ENCODE measurements around the gene PTH1R. TPM values are rescaled to one million over a fixed set of nuclear protein-coding genes. Genes with fewer than 3 reads are reported as not detected.

Gene PTH1R
- total RNA-seq, 1 experiment from 2014 or later = 0.32 TPM

- Histone ChIP-seq H3K9ac (ENCODE audit: low read length) (no peak overlapping the region), H3K27ac (ENCODE audit: low read depth, low read length) (no peak overlapping the region), H3K9me2 (ENCODE audit: insufficient read depth) (no peaks in the 10 kb centered on the region), H4K20me1 (ENCODE audit: insufficient read depth) (no peaks in the 10 kb centered on the region), H3K36me3 (ENCODE audit: control insufficient read depth in 1 of 2, insufficient read depth in 2 of 2, low read length in 2 of 2) (no peaks in the 10 kb centered on the region), H3K9me3 (ENCODE audit: control insufficient read depth in 1 of 2, insufficient read depth in 1 of 2, low read depth in 1 of 2, low read length in 2 of 2) (no peaks in the 10 kb centered on the region), H3K27me3 (ENCODE audit: insufficient read depth, low read length) (no peaks in the 10 kb centered on the region), H3K4me3 (replicated peaks in 1 of 2; ENCODE audit: low read depth in 1 of 2, low read length in 2 of 2) (no peak overlapping the region), H3K4me1 (ENCODE audit: control insufficient read depth in 1 of 2, insufficient read depth in 2 of 2, low read length in 2 of 2) (peaks cover 3 to 17% of the 10 kb centered on the region in 2 experiments; a peak in 3 of 4 replicates), H2AFZ (ENCODE audit: low read depth, low read length, poor library complexity, severe bottlenecking) (no peak overlapping the region), H3K79me2 (ENCODE audit: insufficient read depth, low read length) (no peaks in the 10 kb centered on the region), H3K4me2 (ENCODE audit: low read length) (peak overlapping the region; percentile 30; the same call in 1 of the 2 replicates)
- ChIA-PET RAD21 (ENCODE audit: low non-redundant PET in 1 of 2, low total read pairs in 2 of 2, uncharacterized antibody in 2 of 2, unreplicated experiment in 2 of 2) (interaction anchor here (0.6 to 1.0 kb wide), 3 partner anchors 204 to 421 kb away, joined by 3 read pairs; no protein-coding TSS in a partner anchor), POLR2A (no interaction called here), CTCF (interaction anchor here (0.6 to 1.8 kb wide), 15 partner anchors 9 to 531 kb away, joined by 3 to 11 read pairs (median 5); no protein-coding TSS in a partner anchor)
- no TSS peak for BruUV-seq (replicated peaks)
- TF ChIP-seq RAD21 (IDR thresholded peaks at IDR 0.05; ENCODE audit: low read depth) (peak; percentile 95), POLR2A (IDR thresholded peaks at IDR 0.05; ENCODE audit: borderline replicate concordance, extremely low read depth, insufficient read depth, insufficient read length) (no peak), TCF7L2 (IDR thresholded peaks at IDR 0.05; ENCODE audit: borderline replicate concordance, extremely low read depth, insufficient read depth, insufficient read length) (no peak), CTCF (IDR thresholded peaks at IDR 0.05 in 2 of 3, conservative IDR thresholded peaks at IDR 0.05 in 1 of 3; ENCODE audit: borderline replicate concordance in 1 of 3, insufficient read depth in 1 of 3, low read depth in 2 of 3, low read length in 2 of 3) (peak; percentile 84 to 95 (median 89)), REST (IDR thresholded peaks at IDR 0.05; ENCODE audit: low read depth) (no peak), POLR2AphosphoS5 (IDR thresholded peaks at IDR 0.05; ENCODE audit: low read depth, low read length) (no peak), ZBTB33 (IDR thresholded peaks at IDR 0.05; ENCODE audit: extremely low read depth, insufficient replicate concordance, low read length) (no peak), EZH2phosphoT487 (IDR thresholded peaks at IDR 0.05; ENCODE audit: borderline replicate concordance) (no peak), JUND (IDR thresholded peaks at IDR 0.05) (no peak), YY1 (IDR thresholded peaks at IDR 0.05; ENCODE audit: extremely low read depth, insufficient replicate concordance, low read depth, low read length) (no peak), ZFX (IDR thresholded peaks at IDR 0.05) (no peak)
- ATAC-seq (peak; percentile 92), DNase-seq (ENCODE audit: low read depth, low spot score) (peak; percentile 51)
- intact Hi-C loops (cut with micrococcal nuclease) = loop anchor here (1.0 to 2.0 kb wide), 3 partner anchors 43 to 246 kb away; no protein-coding TSS in a partner anchor
Measured at GRCh38 chr3:46909535-46910161, 32.1 kb downstream of the PTH1R start.

Data from HCT116 (cell line).